ENCODE measurements around the gene ANKRD39.

ANKRD39 gene

GRCh38 chr2:96887493-96888012 lies 29.7 kb upstream of the ANKRD39 start:
- no peak for DNase-seq

- no peak for DNase-seq
Observed at GRCh38 chr2:96885432-96886347, 27.9 kb upstream of the ANKRD39 start.

- DNase-seq: no peak
Observed at GRCh38 chr2:96884299-96885094, 26.7 kb upstream of the ANKRD39 start.

- no peak for DNase-seq
Observed at GRCh38 chr2:96883306-96883705, 25.5 kb upstream of the ANKRD39 start.

- no peak for DNase-seq
Observed at GRCh38 chr2:96882906-96883305, 25.1 kb upstream of the ANKRD39 start.

GRCh38 chr2:96882230-96882629 lies 24.4 kb upstream of the ANKRD39 start:
- no peak for DNase-seq

- no peak for DNase-seq
Observed at GRCh38 chr2:96881349-96882195, 23.8 kb upstream of the ANKRD39 start.

- DNase-seq: no peak
Observed at GRCh38 chr2:96880891-96881273, 23.1 kb upstream of the ANKRD39 start.

- no peak for DNase-seq
Observed at GRCh38 chr2:96879545-96880040, 21.8 kb upstream of the ANKRD39 start.

GRCh38 chr2:96878796-96879544 lies 21.2 kb upstream of the ANKRD39 start:
- DNase-seq: no peak

GRCh38 chr2:96878171-96878570 lies 20.4 kb upstream of the ANKRD39 start:
- DNase-seq: no peak

GRCh38 chr2:96877631-96878092 lies 19.8 kb upstream of the ANKRD39 start:
- no peak for DNase-seq

- no peak for DNase-seq
Observed at GRCh38 chr2:96877042-96877451, 19.2 kb upstream of the ANKRD39 start.

GRCh38 chr2:96876269-96877041 lies 18.6 kb upstream of the ANKRD39 start:
- DNase-seq: no peak

- no peak for DNase-seq
Observed at GRCh38 chr2:96875498-96876268, 17.9 kb upstream of the ANKRD39 start.

GRCh38 chr2:96874198-96874831 lies 16.5 kb upstream of the ANKRD39 start:
- DNase-seq: no peak

GRCh38 chr2:96873651-96874096 lies 15.9 kb upstream of the ANKRD39 start:
- no peak for DNase-seq

GRCh38 chr2:96872591-96873349 lies 15.0 kb upstream of the ANKRD39 start:
- DNase-seq: no peak
